Loucy (cell line): ENCODE data around the gene TIMM50.

Experiments
- EZH2phosphoT487 ChIP-seq: fragments of 200-600 bp; IDR thresholded peaks from 2 replicates; pipeline ENCODE4 v1.6.1; 2018; ENCODE audit warnings: antibody characterized with exemption, mild to moderate bottlenecking, moderate library complexity, borderline replicate concordance
- TF ChIP-seq, protein P1 (sequence below): fragments of 200-600 bp; sonication (generic); conservative IDR thresholded peaks from 2 replicates; pipeline ENCODE4 v1.5.1; 2014; ENCODE audit warnings: mild to moderate bottlenecking, antibody characterized with exemption, low read length

DNA sequence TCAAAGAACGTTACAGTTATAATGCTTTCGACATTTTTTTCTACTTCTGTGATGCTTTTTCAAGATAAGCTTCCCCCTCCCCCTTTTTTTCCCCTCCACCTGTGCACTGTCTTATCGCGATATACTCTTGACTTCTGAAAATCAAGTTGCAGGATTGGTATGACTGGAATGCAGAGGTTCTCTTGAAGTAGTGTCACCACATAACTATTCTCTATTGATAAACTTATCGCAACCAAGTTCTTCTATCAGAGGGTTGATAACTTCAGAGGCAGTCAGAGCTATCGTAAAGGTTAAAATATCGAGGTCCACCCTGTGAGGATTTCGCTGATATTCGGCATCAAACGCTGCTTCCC lies 58.5 kb downstream of the TIMM50 start:
- TF ChIP-seq, protein P1, sequence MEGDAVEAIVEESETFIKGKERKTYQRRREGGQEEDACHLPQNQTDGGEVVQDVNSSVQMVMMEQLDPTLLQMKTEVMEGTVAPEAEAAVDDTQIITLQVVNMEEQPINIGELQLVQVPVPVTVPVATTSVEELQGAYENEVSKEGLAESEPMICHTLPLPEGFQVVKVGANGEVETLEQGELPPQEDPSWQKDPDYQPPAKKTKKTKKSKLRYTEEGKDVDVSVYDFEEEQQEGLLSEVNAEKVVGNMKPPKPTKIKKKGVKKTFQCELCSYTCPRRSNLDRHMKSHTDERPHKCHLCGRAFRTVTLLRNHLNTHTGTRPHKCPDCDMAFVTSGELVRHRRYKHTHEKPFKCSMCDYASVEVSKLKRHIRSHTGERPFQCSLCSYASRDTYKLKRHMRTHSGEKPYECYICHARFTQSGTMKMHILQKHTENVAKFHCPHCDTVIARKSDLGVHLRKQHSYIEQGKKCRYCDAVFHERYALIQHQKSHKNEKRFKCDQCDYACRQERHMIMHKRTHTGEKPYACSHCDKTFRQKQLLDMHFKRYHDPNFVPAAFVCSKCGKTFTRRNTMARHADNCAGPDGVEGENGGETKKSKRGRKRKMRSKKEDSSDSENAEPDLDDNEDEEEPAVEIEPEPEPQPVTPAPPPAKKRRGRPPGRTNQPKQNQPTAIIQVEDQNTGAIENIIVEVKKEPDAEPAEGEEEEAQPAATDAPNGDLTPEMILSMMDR = no peak
- TF ChIP-seq EZH2phosphoT487 = no peak
